H1 (cell line): Measurements from ENCODE around the gene USHBP1. TPM values are rescaled to one million over a fixed set of nuclear protein-coding genes. Genes with fewer than 3 reads are reported as not detected.
A peak's percentile ranks its signal among the peaks of the same experiment; 100 is the strongest.

Experiments
- CTCF ChIA-PET: fragments of 300-600 bp; sonication (Branson Sonifier 250); formaldehyde crosslinking; loops from one replicate; lab custom pipeline; 2021; ENCODE audit not compliant: partially characterized antibody; lab: Charles Lee
- POLR2A ChIA-PET: fragments of 300-600 bp; sonication (Branson Sonifier 250); formaldehyde crosslinking; loops from one replicate; lab custom pipeline; 2021; ENCODE audit warnings: inconsistent platforms; ENCODE audit not compliant: partially characterized antibody; lab: Charles Lee
- DNase-seq, 2 experiments: peaks; one replicate each; pipeline versions ENCODE4 v3.0.0 to v3.0.0-alpha.2; 2010 to 2022; ENCODE audit warnings: low spot score in 2 of 2, low read depth in 1 of 2, mixed read lengths in 1 of 2
- FAIRE-seq: peaks from 2 replicates; lab custom pipeline; 2011; peaks lifted over from hg19 to GRCh38; lab: Jason Lieb, UNC
- H2AFZ ChIP-seq: 2 replicates; pipeline ENCODE4 v1.8.1; 2012; ENCODE audit warnings: low read length, inconsistent platforms
- H2AK5ac ChIP-seq: 2 replicates; pipeline ENCODE4 v1.6.1; 2013; ENCODE audit warnings: low read depth, low read length
- H2BK120ac ChIP-seq: replicated peaks from 2 replicates; pipeline ENCODE3; 2013; ENCODE audit warnings: low read depth, low read length, inconsistent platforms
- H2BK12ac ChIP-seq: 2 replicates; pipeline ENCODE4 v1.6.1; 2013; ENCODE audit warnings: low read depth, low read length
- H2BK15ac ChIP-seq: 2 replicates; pipeline ENCODE4 v1.6.1; 2013; ENCODE audit warnings: low read length
- H2BK20ac ChIP-seq: 2 replicates; pipeline ENCODE4 v1.6.1; 2013; ENCODE audit warnings: low read length
- H2BK5ac ChIP-seq: 2 replicates; pipeline ENCODE4 v1.6.1; 2013; ENCODE audit warnings: low read depth, low read length
- H3K14ac ChIP-seq: 2 replicates; pipeline ENCODE4 v1.6.1; 2013; ENCODE audit warnings: inconsistent platforms; ENCODE audit not compliant: insufficient read length
- H3K18ac ChIP-seq: 2 replicates; pipeline ENCODE4 v1.6.1; 2013; ENCODE audit warnings: low read length; ENCODE audit errors: extremely low read depth
- H3K23ac ChIP-seq: 2 replicates; pipeline ENCODE4 v1.6.1; 2013; ENCODE audit warnings: inconsistent platforms; ENCODE audit not compliant: insufficient read length
- H3K23me2 ChIP-seq: 2 replicates; pipeline ENCODE4 v1.6.1; 2013; ENCODE audit warnings: low read depth, low read length
- H3K27ac ChIP-seq: 2 replicates; pipeline ENCODE4 v1.6.1; 2011; ENCODE audit warnings: low read depth, low read length, inconsistent platforms
- H3K27me3 ChIP-seq, 4 experiments: replicated peaks in 1 of 4; 1 replicate in 1 of 4; 2 replicates in 3 of 4; pipeline versions ENCODE4 v1.6.1 to v1.8.1; 2011 to 2013; ENCODE audit warnings: low read length in 3 of 4, mild to moderate bottlenecking in 3 of 4, inconsistent platforms in 2 of 4, mixed read lengths in 2 of 4, moderate library complexity in 1 of 4; ENCODE audit not compliant: control insufficient read depth in 3 of 4, insufficient read depth in 3 of 4; ENCODE audit errors: extremely low read depth in 1 of 4
- H3K36me3 ChIP-seq, 4 experiments: 2 replicates each; pipeline versions ENCODE4 v1.6.1 to v1.8.1; 2011 to 2013; ENCODE audit warnings: mild to moderate bottlenecking in 4 of 4, low read length in 3 of 4, moderate library complexity in 2 of 4, control low read depth in 1 of 4, inconsistent platforms in 1 of 4; ENCODE audit not compliant: insufficient read depth in 4 of 4, control insufficient read depth in 2 of 4
- H3K4ac ChIP-seq: replicated peaks from 2 replicates; pipeline ENCODE3; 2013; ENCODE audit warnings: low read length, low read depth, mixed read lengths, inconsistent platforms; ENCODE audit not compliant: insufficient read length
- H3K4me1 ChIP-seq, 4 experiments: replicated peaks in 1 of 4; 1 replicate in 1 of 4; 2 replicates in 3 of 4; pipeline versions ENCODE4 v1.6.1 to v1.8.1; 2011 to 2013; ENCODE audit warnings: low read length in 3 of 4, inconsistent platforms in 2 of 4, mixed read lengths in 1 of 4; ENCODE audit not compliant: insufficient read depth in 4 of 4, control insufficient read depth in 3 of 4
- H3K4me2 ChIP-seq, 2 experiments: 2 replicates each; pipeline versions ENCODE4 v1.6.1 to v1.8.1; 2011 to 2013; ENCODE audit warnings: low read depth in 2 of 2, low read length in 2 of 2, control low read depth in 1 of 2, inconsistent platforms in 1 of 2, mild to moderate bottlenecking in 1 of 2; ENCODE audit not compliant: insufficient read depth in 1 of 2
- H3K4me3 ChIP-seq, 4 experiments: fragments of 200-600, 300-600 bp in 1 of 4; sonication (generic), shearing (Covaris generic), sonication (Bioruptor Twin) in 1 of 4; 2 replicates each; pipeline versions ENCODE4 v1.5.1 to v1.8.1; 2011 to 2016; ENCODE audit warnings: low read length in 4 of 4, low read depth in 3 of 4, control low read depth in 2 of 4, inconsistent platforms in 2 of 4, mild to moderate bottlenecking in 2 of 4, mixed read lengths in 1 of 4, moderate library complexity in 1 of 4; ENCODE audit not compliant: insufficient read depth in 2 of 4; ENCODE audit errors: extremely low read depth in 1 of 4
- H3K56ac ChIP-seq: replicated peaks from 2 replicates; pipeline ENCODE3; 2013; ENCODE audit warnings: low read depth, mild to moderate bottlenecking, mixed read lengths, low read length, inconsistent platforms; ENCODE audit not compliant: insufficient read length
- H3K79me1 ChIP-seq: 2 replicates; pipeline ENCODE4 v1.6.1; 2013; ENCODE audit warnings: low read depth, low read length, control low read depth
- H3K79me2 ChIP-seq, 2 experiments: 2 replicates each; pipeline versions ENCODE4 v1.6.1 to v1.8.1; 2012 to 2013; ENCODE audit warnings: low read length in 2 of 2, mild to moderate bottlenecking in 2 of 2, inconsistent platforms in 1 of 2; ENCODE audit not compliant: insufficient read depth in 2 of 2, control insufficient read depth in 1 of 2
- H3K9ac ChIP-seq, 4 experiments: replicated peaks in 1 of 4; 1 replicate in 1 of 4; 2 replicates in 3 of 4; pipeline versions ENCODE4 v1.6.1 to v1.8.1; 2011 to 2013; ENCODE audit warnings: low read depth in 3 of 4, low read length in 3 of 4, control low read depth in 2 of 4, mild to moderate bottlenecking in 2 of 4, moderate library complexity in 2 of 4, inconsistent platforms in 1 of 4; ENCODE audit errors: extremely low read depth in 1 of 4
- H3K9me3 ChIP-seq, 2 experiments: 2 replicates each; pipeline versions ENCODE4 v1.6.1 to v1.8.1; 2012 to 2013; ENCODE audit warnings: mild to moderate bottlenecking in 2 of 2, moderate library complexity in 2 of 2, control low read depth in 1 of 2, inconsistent platforms in 1 of 2, low read depth in 1 of 2, low read length in 1 of 2, mixed read lengths in 1 of 2; ENCODE audit not compliant: insufficient read depth in 2 of 2
- H4K20me1 ChIP-seq, 2 experiments: replicated peaks in 1 of 2; 2 replicates each; pipeline versions ENCODE3 to v1.8.1; 2011 to 2013; ENCODE audit warnings: inconsistent platforms in 2 of 2, low read length in 2 of 2, mild to moderate bottlenecking in 1 of 2; ENCODE audit not compliant: insufficient read depth in 2 of 2, control insufficient read depth in 1 of 2
- H4K5ac ChIP-seq: 2 replicates; pipeline ENCODE4 v1.6.1; 2013; ENCODE audit warnings: low read length, low read depth, mixed read lengths, inconsistent platforms; ENCODE audit not compliant: insufficient read length
- H4K8ac ChIP-seq: 2 replicates; pipeline ENCODE4 v1.8.0; 2013; ENCODE audit warnings: mild to moderate bottlenecking, moderate library complexity, low read length, inconsistent platforms; ENCODE audit not compliant: insufficient read depth; ENCODE audit errors: extremely low read depth
- H4K91ac ChIP-seq: replicated peaks from 2 replicates; pipeline ENCODE3; 2013; ENCODE audit warnings: low read length, mixed read lengths, inconsistent platforms; ENCODE audit not compliant: insufficient read length
- ATF3 ChIP-seq: IDR thresholded peaks from 2 replicates; pipeline ENCODE4 v1.6.1; 2011; ENCODE audit warnings: low read depth, mild to moderate bottlenecking, low read length; ENCODE audit not compliant: insufficient read depth
- CHD2 ChIP-seq: IDR thresholded peaks from 2 replicates; pipeline ENCODE4 v1.6.1; 2012; ENCODE audit warnings: low read length, improper control_type of control experiment
- CTBP2 ChIP-seq: IDR thresholded peaks from 2 replicates; pipeline ENCODE4 v1.7.0; 2011; ENCODE audit warnings: borderline replicate concordance, mild to moderate bottlenecking, moderate library complexity, mixed read lengths, low read length; ENCODE audit not compliant: insufficient read depth, insufficient read length
- EGR1 ChIP-seq: IDR thresholded peaks from 2 replicates; pipeline ENCODE4 v1.6.1; 2011; ENCODE audit warnings: low read depth, low read length, borderline replicate concordance
- EP300 ChIP-seq, 2 experiments: IDR thresholded peaks; 1 replicate in 1 of 2; 2 replicates in 1 of 2; pipeline ENCODE4 v1.6.1; 2011 to 2012; ENCODE audit warnings: low read depth in 2 of 2, low read length in 2 of 2, mild to moderate bottlenecking in 2 of 2, borderline replicate concordance in 1 of 2, inconsistent platforms in 1 of 2, moderate library complexity in 1 of 2
- JUN ChIP-seq: IDR thresholded peaks from 2 replicates; pipeline ENCODE4 v1.6.1; 2011; ENCODE audit warnings: low read depth, mild to moderate bottlenecking, improper control_type of control experiment, low read length
- NRF1 ChIP-seq: IDR thresholded peaks from 2 replicates; pipeline ENCODE4 v1.6.1; 2011; ENCODE audit warnings: mild to moderate bottlenecking, low read depth, low read length, improper control_type of control experiment
- RNF2 ChIP-seq: fragments of 200-900, 300-1000 bp; sonication (generic); IDR thresholded peaks from 2 replicates; pipeline ENCODE4 v1.7.1; 2016; ENCODE audit warnings: borderline replicate concordance, low read depth, mild to moderate bottlenecking, antibody characterized with exemption, low read length; ENCODE audit not compliant: poor library complexity, severe bottlenecking; ENCODE audit errors: missing control alignments
- WGBS, 2 experiments: shearing (Covaris generic) in 1 of 2; methylation state at CpG; one replicate each; pipeline versions ENCODE4 v1.1.6 to v1.1.7; 2013 to 2015; ENCODE audit warnings: low lambda C conversion rate in 2 of 2, mixed read lengths in 2 of 2, inconsistent platforms in 1 of 2, low coverage in 1 of 2, missing lambda C conversion rate in 1 of 2; ENCODE audit not compliant: insufficient replicate concordance in 2 of 2, insufficient coverage in 1 of 2, insufficient read length in 1 of 2; ENCODE audit errors: extremely low coverage in 1 of 2, missing lambda C conversion rate in 1 of 2; 5-methylcytosine and 5-hydroxymethylcytosine counted together
- polyA plus RNA-seq, 7 experiments: library from polyadenylated mRNA; depleted of rRNA in 3 of 7; stranded (reverse) in 5 of 7; unstranded in 2 of 7; fragments of >200 nt in 5 of 7; fragments of 200-250 nt in 2 of 7; gene quantifications; 1 replicate in 5 of 7; 2 replicates in 1 of 7; 4 replicates in 1 of 7; pipeline versions ENCODE4 v1.2.1 to v1.2.3, GENCODE V29; 2011 to 2013; ENCODE audit warnings: missing spikeins in 2 of 7, mixed read lengths in 2 of 7
- total RNA-seq: library from RNA; stranded (reverse); fragmentation: NEBNext Ultra II Directional; extraction: Animal tissue kit (Norgen Biotek cat#: 25700); gene quantifications from 2 replicates; pipeline ENCODE4 v1.2.1, GENCODE V29; 2021

The USHBP1 gene
- total and polyA plus RNA-seq, 2 of the 8 experiments (the other 6 are each of a cell fraction or from before 2014, with no cell fraction given), result 5.0 to 7.5 TPM

GRCh38 chr19:17300992-17301619 lies 36.6 kb upstream of the USHBP1 start:
- H3K9ac ChIP-seq, result no peak overlapping the region
- peaks cover 12 to 21% (median 14%) of the 10 kb centered on the region in 4 experiments for H3K4me1 ChIP-seq
- H3K36me3 ChIP-seq, result peaks cover 0 to 19% (median 7%) of the 10 kb centered on the region in 4 experiments; a peak in 5 of 8 replicates
- H2BK20ac ChIP-seq, result no peak overlapping the region
- 96% methylated on average over 51 of the region's 51 CpGs; no CpG with 5 or more reads in 1 of the 2 experiments for WGBS, 2 experiments
- H4K8ac ChIP-seq, result no peak overlapping the region
- no peak overlapping the region; a peak in 1 of 4 replicates for H3K4me2 ChIP-seq
- FAIRE-seq, result no peak
- no peak overlapping the region for H2AFZ ChIP-seq
- H3K14ac ChIP-seq, result no peak overlapping the region
- H3K79me2 ChIP-seq, result no peaks in the 10 kb centered on the region; a peak in 1 of 4 replicates
- H2BK12ac ChIP-seq, result peak overlapping the region; percentile 63; the same call in 1 of the 2 replicates
- DNase-seq, result no peak
- POLR2A ChIA-PET, result interaction anchor here (0.7 to 1.1 kb wide), 3 partner anchors 9 to 27 kb away, joined by 3 read pairs; partner anchors contain the start of gene ANKLE1
- no peak overlapping the region for H4K91ac ChIP-seq
- H4K5ac ChIP-seq, result no peak overlapping the region
- no peak overlapping the region for H3K18ac ChIP-seq
- H3K27ac ChIP-seq, result no peak overlapping the region
- no peak overlapping the region for H3K56ac ChIP-seq
- no peak overlapping the region for H3K23ac ChIP-seq
- no peak overlapping the region for H2BK120ac ChIP-seq
- CTCF ChIA-PET, result no interaction called here
- peaks cover 4% of the 10 kb centered on the region for H3K79me1 ChIP-seq
- H3K9me3 ChIP-seq, result peaks cover 0 to 3% of the 10 kb centered on the region in 2 experiments; a peak in 1 of 4 replicates
- H2AK5ac ChIP-seq, result no peak overlapping the region
- H3K23me2 ChIP-seq, result peaks cover 3% of the 10 kb centered on the region; the same call in 1 of the 2 replicates
- no peak overlapping the region for H3K4me3 ChIP-seq
- peaks cover 1 to 8% of the 10 kb centered on the region in 2 experiments for H4K20me1 ChIP-seq
- no peak overlapping the region for H3K4ac ChIP-seq
- H3K27me3 ChIP-seq, result no peaks in the 10 kb centered on the region
- H2BK15ac ChIP-seq, result no peak overlapping the region
- H2BK5ac ChIP-seq, result no peak overlapping the region
- TF ChIP-seq EGR1 (no peak), NRF1 (no peak), CHD2 (no peak), JUN (no peak), EP300 (IDR thresholded peaks at IDR 0.05; ENCODE audit: borderline replicate concordance in 1 of 2, low read depth in 2 of 2, low read length in 2 of 2) (no peak), ATF3 (no peak), CTBP2 (no peak), RNF2 (no peak)
